Tibial nerve (tissue), 4 donors: ENCODE measurements around the gene ANAPC2. TPM values are rescaled to one million over a fixed set of nuclear protein-coding genes. Genes with fewer than 3 reads are reported as not detected.

Source experiments
- DNase-seq, 2 donors: peaks; one replicate each; pipeline ENCODE4 v3.0.0-alpha.2; 2019; ENCODE audit warnings: low spot score in 2 of 2
- H3K27ac ChIP-seq, 4 donors: fragments of 200-600 bp; sonication (generic) in 3 of 4; one replicate each; pipeline ENCODE4 v1.5.1; 2017 to 2019; ENCODE audit warnings: mild to moderate bottlenecking in 1 of 4
- H3K27me3 ChIP-seq, 2 donors: fragments of 200-600 bp; sonication (generic) in 1 of 2; one replicate each; pipeline versions ENCODE4 v1.5.1 to v1.6.0; 2017 to 2019
- H3K36me3 ChIP-seq, 3 donors: fragments of 200-600 bp; sonication (generic); one replicate each; pipeline ENCODE4 v1.5.1; 2018 to 2019
- H3K4me1 ChIP-seq, 4 donors: fragments of 200-600 bp; sonication (generic) in 3 of 4; one replicate each; pipeline ENCODE4 v1.5.1; 2017 to 2019
- H3K4me3 ChIP-seq, 4 donors: fragments of 200-600 bp; sonication (generic) in 3 of 4; one replicate each; pipeline ENCODE4 v1.5.1; 2017 to 2019; ENCODE audit warnings: mild to moderate bottlenecking in 1 of 4, moderate library complexity in 1 of 4
- H3K9me3 ChIP-seq, 4 donors: fragments of 200-600 bp; sonication (generic) in 3 of 4; one replicate each; pipeline ENCODE4 v1.5.1; 2017 to 2019
- EP300 ChIP-seq, 2 donors: sonication (generic); formaldehyde crosslinking; IDR thresholded peaks; one replicate each; pipeline ENCODE4 v1.6.1; 2017; ENCODE audit warnings: antibody characterized with exemption in 2 of 2, mild to moderate bottlenecking in 1 of 2
- POLR2A ChIP-seq, 2 donors: fragments of 450-650 bp; IDR thresholded peaks; one replicate each; pipeline ENCODE4 v1.6.1; 2017; ENCODE audit warnings: antibody characterized with exemption in 2 of 2, mild to moderate bottlenecking in 2 of 2, moderate library complexity in 2 of 2
- WGBS, 2 donors: methylation state at CpG; one replicate each; pipeline ENCODE4 v1.1.5; 2018; 5-methylcytosine and 5-hydroxymethylcytosine counted together
- total RNA-seq, 4 donors: library from RNA; depleted of rRNA; stranded (reverse); fragments of >200 nt; gene quantifications; one replicate each; pipeline ENCODE4 v1.1.0, GENCODE V29; 2016
- TF ChIP-seq, protein P1 (sequence below), 5 experiments: fragments of 200-600 bp in 3 of 5; fragments of 450-650 bp in 2 of 5; sonication (generic) in 3 of 5; IDR thresholded peaks; one replicate each; pipeline ENCODE4 v1.5.1; 2016 to 2019; ENCODE audit warnings: antibody characterized with exemption in 5 of 5, mild to moderate bottlenecking in 3 of 5, moderate library complexity in 2 of 5

ANAPC2 gene
- total RNA-seq, 4 donors from 2014 or later, result 41.6 to 73.0 (median 58.9) TPM

DNA sequence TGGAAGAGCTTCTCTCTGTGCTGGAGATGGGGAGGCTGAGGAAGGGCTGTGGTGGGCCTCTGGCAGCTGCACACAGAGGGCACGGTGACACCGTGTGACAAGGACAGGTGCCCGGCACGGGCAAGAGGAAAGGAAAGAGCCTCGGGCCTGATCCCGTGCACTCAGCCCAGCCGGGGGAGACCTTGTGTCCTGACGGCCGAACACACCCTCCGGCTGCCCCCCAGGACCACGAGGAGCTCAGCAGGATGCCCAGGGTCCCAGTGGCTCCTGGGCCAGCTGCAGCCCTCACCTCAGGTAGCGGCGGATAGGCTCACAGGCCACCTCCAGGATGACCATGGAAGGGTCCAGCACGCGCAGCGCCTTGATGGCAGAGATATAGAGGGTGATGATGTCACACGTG lies 5.5 kb downstream of the ANAPC2 start:
- 89 to 90% methylated on average over 17 of the region's 17 CpGs for whole genome bisulfite sequencing, 2 donors

DNA sequence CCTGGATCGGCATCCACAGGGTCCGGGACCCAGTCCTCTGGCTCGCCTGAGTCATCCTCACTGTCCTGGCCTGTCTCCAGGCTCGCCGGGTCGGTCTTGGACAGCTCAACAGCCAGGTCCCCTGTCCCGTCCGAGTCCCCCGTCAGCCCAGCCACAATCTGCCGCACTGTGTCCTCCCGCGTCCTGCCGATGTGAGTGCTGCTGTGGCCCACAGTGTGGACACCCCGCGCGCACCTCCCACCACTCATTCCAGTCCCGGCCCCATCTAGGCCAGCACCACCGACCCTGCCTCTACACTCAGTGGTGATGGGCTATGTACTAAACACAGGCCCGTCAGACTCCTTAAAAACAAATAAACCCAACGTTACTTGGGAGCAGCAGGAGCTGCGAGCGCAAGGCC lies 6.7 kb downstream of the ANAPC2 start:
- H3K4me1 ChIP-seq, result peaks cover 0 to 22% (median 6%) of the 10 kb centered on the region in 4 donors
- no peak overlapping the region for H3K27ac ChIP-seq
- no peaks in the 10 kb centered on the region for H3K27me3 ChIP-seq
- no peak overlapping the region for H3K4me3 ChIP-seq
- 89 to 96% methylated on average over 22 of the region's 22 CpGs for WGBS, 2 donors
- no peak for DNase-seq
- TF ChIP-seq, protein P1, sequence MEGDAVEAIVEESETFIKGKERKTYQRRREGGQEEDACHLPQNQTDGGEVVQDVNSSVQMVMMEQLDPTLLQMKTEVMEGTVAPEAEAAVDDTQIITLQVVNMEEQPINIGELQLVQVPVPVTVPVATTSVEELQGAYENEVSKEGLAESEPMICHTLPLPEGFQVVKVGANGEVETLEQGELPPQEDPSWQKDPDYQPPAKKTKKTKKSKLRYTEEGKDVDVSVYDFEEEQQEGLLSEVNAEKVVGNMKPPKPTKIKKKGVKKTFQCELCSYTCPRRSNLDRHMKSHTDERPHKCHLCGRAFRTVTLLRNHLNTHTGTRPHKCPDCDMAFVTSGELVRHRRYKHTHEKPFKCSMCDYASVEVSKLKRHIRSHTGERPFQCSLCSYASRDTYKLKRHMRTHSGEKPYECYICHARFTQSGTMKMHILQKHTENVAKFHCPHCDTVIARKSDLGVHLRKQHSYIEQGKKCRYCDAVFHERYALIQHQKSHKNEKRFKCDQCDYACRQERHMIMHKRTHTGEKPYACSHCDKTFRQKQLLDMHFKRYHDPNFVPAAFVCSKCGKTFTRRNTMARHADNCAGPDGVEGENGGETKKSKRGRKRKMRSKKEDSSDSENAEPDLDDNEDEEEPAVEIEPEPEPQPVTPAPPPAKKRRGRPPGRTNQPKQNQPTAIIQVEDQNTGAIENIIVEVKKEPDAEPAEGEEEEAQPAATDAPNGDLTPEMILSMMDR (IDR thresholded peaks at IDR 0.05), result no peak
- TF ChIP-seq EP300 (IDR thresholded peaks at IDR 0.05) (no peak), POLR2A (IDR thresholded peaks at IDR 0.05) (no peak)
- no peaks in the 10 kb centered on the region for H3K9me3 ChIP-seq
- H3K36me3 ChIP-seq, result peaks cover 3 to 99% (median 56%) of the 10 kb centered on the region in 3 donors

More for the DNA sequence above, 5.5 kb downstream of the ANAPC2 start:
- H3K4me1 ChIP-seq, result peaks cover 0 to 34% (median 18%) of the 10 kb centered on the region in 4 donors
- TF ChIP-seq POLR2A (IDR thresholded peaks at IDR 0.05), result no peak
- TF ChIP-seq EP300 (IDR thresholded peaks at IDR 0.05), result no peak
- TF ChIP-seq, protein P1 (IDR thresholded peaks at IDR 0.05), result no peak
- no peak overlapping the region for H3K4me3 ChIP-seq
- DNase-seq, result no peak
- no peaks in the 10 kb centered on the region for H3K27me3 ChIP-seq
- H3K9me3 ChIP-seq, result no peaks in the 10 kb centered on the region
- peaks cover 3 to 94% (median 56%) of the 10 kb centered on the region in 3 donors for H3K36me3 ChIP-seq
- no peak overlapping the region for H3K27ac ChIP-seq

DNA sequence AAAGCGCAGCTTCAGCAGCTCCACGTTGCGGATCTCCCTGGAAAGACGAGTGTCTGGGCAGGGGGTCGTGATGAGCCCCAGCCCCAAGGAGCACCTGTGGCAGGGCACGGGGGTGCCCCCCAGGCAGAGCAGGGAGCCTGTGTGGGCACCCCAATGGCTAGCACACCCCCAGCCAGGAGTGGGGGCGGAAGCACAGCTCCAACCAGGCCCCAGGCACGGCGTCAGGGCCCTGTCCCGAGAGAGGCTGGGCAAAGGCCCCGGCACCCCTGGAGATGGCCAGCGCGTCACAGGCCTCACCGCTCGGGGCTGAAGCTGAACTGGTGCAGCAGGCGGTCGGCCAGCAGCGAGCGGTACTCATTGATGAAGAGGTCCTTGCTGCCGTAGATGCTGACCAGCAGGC lies 7.9 kb downstream of the ANAPC2 start:
- H3K27me3 ChIP-seq, result no peaks in the 10 kb centered on the region
- no peak overlapping the region for H3K4me3 ChIP-seq
- DNase-seq, result no peak
- peaks cover 3 to 88% (median 56%) of the 10 kb centered on the region in 3 donors for H3K36me3 ChIP-seq
- no peak overlapping the region for H3K27ac ChIP-seq
- peaks cover 0 to 11% (median 0%) of the 10 kb centered on the region in 4 donors for H3K4me1 ChIP-seq
- TF ChIP-seq EP300 (IDR thresholded peaks at IDR 0.05), result no peak
- no peak for TF ChIP-seq POLR2A (IDR thresholded peaks at IDR 0.05)
- TF ChIP-seq, protein P1 (IDR thresholded peaks at IDR 0.05), result no peak
- no peaks in the 10 kb centered on the region for H3K9me3 ChIP-seq
- 87 to 93% methylated on average over 5 to 20 of the region's 20 CpGs for WGBS, 2 donors

DNA sequence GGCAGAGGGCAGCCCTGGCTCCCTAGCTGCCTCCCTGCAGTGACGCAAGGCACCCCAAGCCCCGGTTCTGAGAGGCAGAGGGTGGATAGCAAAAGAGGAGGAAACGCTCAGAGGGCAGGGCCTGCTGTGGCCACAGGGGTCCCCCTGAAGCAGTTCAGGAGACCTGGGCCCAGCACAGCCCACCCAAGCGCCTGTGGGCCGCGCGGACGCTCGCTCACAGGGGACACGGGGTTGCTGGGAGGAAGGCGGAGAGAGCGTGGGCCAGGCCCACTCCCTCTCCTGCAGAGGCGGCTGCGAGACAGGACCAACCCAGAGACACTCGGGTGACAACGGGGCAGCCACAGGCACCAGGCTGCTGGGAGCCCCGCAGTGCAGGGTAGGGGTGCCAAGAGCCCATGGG lies 8.6 kb downstream of the ANAPC2 start:
- DNase-seq, result no peak
- no peak overlapping the region for H3K4me3 ChIP-seq
- no peak overlapping the region for H3K27ac ChIP-seq
- H3K9me3 ChIP-seq, result no peaks in the 10 kb centered on the region
- peaks cover 0 to 11% (median 0%) of the 10 kb centered on the region in 4 donors for H3K4me1 ChIP-seq
- TF ChIP-seq, protein P1 (IDR thresholded peaks at IDR 0.05), result no peak
- TF ChIP-seq POLR2A (IDR thresholded peaks at IDR 0.05) (no peak), EP300 (IDR thresholded peaks at IDR 0.05) (no peak)
- 89 to 97% methylated on average over 7 to 17 of the region's 17 CpGs for WGBS, 2 donors
- peaks cover 3 to 80% (median 55%) of the 10 kb centered on the region in 3 donors for H3K36me3 ChIP-seq
- H3K27me3 ChIP-seq, result no peaks in the 10 kb centered on the region

DNA sequence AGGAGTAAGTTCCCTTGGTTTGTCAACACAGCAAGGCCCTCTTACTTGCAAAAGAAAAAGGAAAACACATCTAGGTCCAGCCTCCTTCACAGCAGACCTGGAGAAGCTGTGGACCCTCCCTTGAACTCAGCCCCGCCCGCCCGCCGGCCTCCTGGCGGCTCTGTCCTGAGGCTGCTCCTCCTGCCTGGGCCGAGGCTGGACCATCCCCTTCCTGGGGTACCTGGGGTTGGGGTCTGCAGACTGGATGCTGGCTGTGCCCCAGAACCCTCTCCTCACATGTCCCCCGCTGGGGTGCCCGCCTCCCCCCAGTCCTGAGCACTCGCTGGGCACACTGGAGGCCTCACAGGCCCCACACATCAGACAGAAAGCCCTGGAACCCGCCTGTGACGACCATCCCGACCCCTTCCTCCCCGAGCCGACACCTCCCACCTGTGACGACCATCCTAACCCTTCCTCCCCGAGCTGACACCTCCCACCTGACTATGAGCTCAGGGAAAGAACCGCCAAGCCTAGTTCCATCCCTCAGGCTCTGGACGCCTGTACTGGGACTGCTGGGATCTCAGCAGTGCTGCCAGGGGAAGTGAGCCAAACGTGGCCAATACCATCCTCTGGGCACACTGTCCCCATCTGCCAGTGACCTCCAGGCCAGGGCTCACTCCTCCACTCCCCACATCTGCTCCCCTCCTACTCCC lies 9.3 kb downstream of the ANAPC2 start:
- peaks cover 3 to 73% (median 48%) of the 10 kb centered on the region in 3 donors for H3K36me3 ChIP-seq
- no peak overlapping the region for H3K4me3 ChIP-seq
- H3K9me3 ChIP-seq, result no peaks in the 10 kb centered on the region
- no peaks in the 10 kb centered on the region for H3K27me3 ChIP-seq
- H3K27ac ChIP-seq, result no peak overlapping the region
- TF ChIP-seq POLR2A (IDR thresholded peaks at IDR 0.05), result no peak
- no peak for TF ChIP-seq EP300 (IDR thresholded peaks at IDR 0.05)
- TF ChIP-seq, protein P1 (IDR thresholded peaks at IDR 0.05), result no peak
- peaks cover 0 to 8% (median 0%) of the 10 kb centered on the region in 4 donors for H3K4me1 ChIP-seq
- DNase-seq, result no peak
- 90% methylated on average over 19 of the region's 19 CpGs for WGBS, 2 donors
